Measurements from ENCODE around the gene LFNG.

LFNG gene

DNA sequence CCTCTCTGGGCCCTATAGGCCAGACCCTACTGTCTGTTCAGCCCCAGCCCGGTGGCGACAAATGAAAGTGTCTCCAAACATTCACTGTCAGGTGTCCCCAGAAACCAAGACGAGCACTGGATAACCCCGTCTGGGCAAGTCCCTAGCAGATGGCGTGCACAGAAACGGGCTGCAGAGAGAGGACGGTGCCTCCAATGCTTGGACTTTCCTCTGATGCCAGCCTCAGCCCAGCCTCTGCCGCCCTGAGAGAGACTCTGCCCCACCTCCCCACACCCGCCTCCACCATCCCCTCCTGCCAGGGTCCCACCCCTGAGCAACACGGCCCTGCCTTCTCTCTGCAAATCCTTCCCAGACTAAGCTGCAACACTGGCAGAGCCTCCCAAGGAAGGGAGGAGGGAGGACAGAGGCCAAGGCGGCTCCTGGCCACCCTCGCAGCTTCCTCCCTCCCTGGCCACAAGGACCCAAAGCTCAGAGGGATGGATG is 7.4 kb upstream of the LFNG start:
- no peak for TF ChIP-seq EZH2 (IDR thresholded peaks at IDR 0.05; ENCODE audit: borderline replicate concordance, low read length)
- TF ChIP-seq, protein P1, sequence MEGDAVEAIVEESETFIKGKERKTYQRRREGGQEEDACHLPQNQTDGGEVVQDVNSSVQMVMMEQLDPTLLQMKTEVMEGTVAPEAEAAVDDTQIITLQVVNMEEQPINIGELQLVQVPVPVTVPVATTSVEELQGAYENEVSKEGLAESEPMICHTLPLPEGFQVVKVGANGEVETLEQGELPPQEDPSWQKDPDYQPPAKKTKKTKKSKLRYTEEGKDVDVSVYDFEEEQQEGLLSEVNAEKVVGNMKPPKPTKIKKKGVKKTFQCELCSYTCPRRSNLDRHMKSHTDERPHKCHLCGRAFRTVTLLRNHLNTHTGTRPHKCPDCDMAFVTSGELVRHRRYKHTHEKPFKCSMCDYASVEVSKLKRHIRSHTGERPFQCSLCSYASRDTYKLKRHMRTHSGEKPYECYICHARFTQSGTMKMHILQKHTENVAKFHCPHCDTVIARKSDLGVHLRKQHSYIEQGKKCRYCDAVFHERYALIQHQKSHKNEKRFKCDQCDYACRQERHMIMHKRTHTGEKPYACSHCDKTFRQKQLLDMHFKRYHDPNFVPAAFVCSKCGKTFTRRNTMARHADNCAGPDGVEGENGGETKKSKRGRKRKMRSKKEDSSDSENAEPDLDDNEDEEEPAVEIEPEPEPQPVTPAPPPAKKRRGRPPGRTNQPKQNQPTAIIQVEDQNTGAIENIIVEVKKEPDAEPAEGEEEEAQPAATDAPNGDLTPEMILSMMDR (IDR thresholded peaks at IDR 0.05; ENCODE audit: low read length), result no peak
- Histone ChIP-seq H3K9ac (ENCODE audit: low read length) (peak overlapping the region; percentile 47; the same call in 1 of the 2 replicates), H3F3A (ENCODE audit: insufficient read depth, low read length) (no peaks in the 10 kb centered on the region), H2AFZ (ENCODE audit: low read length) (no peak overlapping the region), H3K36me3 (ENCODE audit: insufficient read depth, low read length) (no peaks in the 10 kb centered on the region), H4K20me1 (ENCODE audit: insufficient read depth, low read length) (no peaks in the 10 kb centered on the region), H3K9me2 (ENCODE audit: low read depth, low read length) (no peaks in the 10 kb centered on the region), H3K4me3 (ENCODE audit: low read depth, low read length, poor library complexity, severe bottlenecking) (peak overlapping the region; percentile 34), H3K4me1 (ENCODE audit: insufficient read depth, low read length, severe bottlenecking) (peaks cover 45% of the 10 kb centered on the region), H3K9me3 (ENCODE audit: low read length) (no peaks in the 10 kb centered on the region), H3K27me3 (ENCODE audit: insufficient read depth, low read length) (no peaks in the 10 kb centered on the region; the same call in 1 of the 2 replicates), H3K27ac (ENCODE audit: low read depth, low read length, poor library complexity, severe bottlenecking) (peak overlapping the region; percentile 89), H3K4me2 (ENCODE audit: low read length) (peak overlapping the region; percentile 57), H3K79me2 (ENCODE audit: insufficient read depth, low read length) (no peaks in the 10 kb centered on the region)

DNA sequence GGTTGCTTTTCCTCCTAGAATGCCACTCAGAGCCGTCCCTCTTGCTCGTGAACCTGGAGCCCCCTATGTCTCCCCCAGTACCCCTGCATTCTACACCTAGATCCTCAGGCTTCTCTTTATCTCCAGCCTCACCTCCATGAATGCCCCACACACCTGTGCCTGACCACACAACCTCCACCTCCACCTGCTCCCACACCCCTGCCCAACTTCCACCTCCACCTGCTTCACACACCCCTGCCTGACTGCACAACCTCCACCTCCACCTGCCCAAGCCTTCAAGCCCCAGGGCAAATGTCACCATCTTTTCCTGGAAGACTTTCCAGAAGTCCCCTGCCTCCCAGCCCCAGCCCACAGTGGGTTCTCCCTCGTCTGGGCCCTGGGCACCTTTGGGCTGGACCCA is 6.9 kb upstream of the LFNG start:
- no peaks in the 10 kb centered on the region for H3F3A ChIP-seq (ENCODE audit: insufficient read depth, low read length)
- H3K4me1 ChIP-seq (ENCODE audit: insufficient read depth, low read length, severe bottlenecking), result peaks cover 45% of the 10 kb centered on the region
- H2AFZ ChIP-seq (ENCODE audit: low read length), result no peak overlapping the region
- no peaks in the 10 kb centered on the region; the same call in 1 of the 2 replicates for H3K27me3 ChIP-seq (ENCODE audit: insufficient read depth, low read length)
- H4K20me1 ChIP-seq (ENCODE audit: insufficient read depth, low read length), result no peaks in the 10 kb centered on the region
- no peak overlapping the region for H3K4me3 ChIP-seq (ENCODE audit: low read depth, low read length, poor library complexity, severe bottlenecking)
- no peaks in the 10 kb centered on the region for H3K79me2 ChIP-seq (ENCODE audit: insufficient read depth, low read length)
- H3K4me2 ChIP-seq (ENCODE audit: low read length), result no peak overlapping the region
- H3K36me3 ChIP-seq (ENCODE audit: insufficient read depth, low read length), result no peaks in the 10 kb centered on the region
- H3K9me2 ChIP-seq (ENCODE audit: low read depth, low read length), result no peaks in the 10 kb centered on the region
- no peak overlapping the region; the same call in 1 of the 2 replicates for H3K9ac ChIP-seq (ENCODE audit: low read length)
- TF ChIP-seq EZH2 (IDR thresholded peaks at IDR 0.05; ENCODE audit: borderline replicate concordance, low read length), result no peak
- TF ChIP-seq, protein P1 (IDR thresholded peaks at IDR 0.05; ENCODE audit: low read length), result no peak
- H3K9me3 ChIP-seq (ENCODE audit: low read length), result no peaks in the 10 kb centered on the region
- H3K27ac ChIP-seq (ENCODE audit: low read depth, low read length, poor library complexity, severe bottlenecking), result no peak overlapping the region

DNA sequence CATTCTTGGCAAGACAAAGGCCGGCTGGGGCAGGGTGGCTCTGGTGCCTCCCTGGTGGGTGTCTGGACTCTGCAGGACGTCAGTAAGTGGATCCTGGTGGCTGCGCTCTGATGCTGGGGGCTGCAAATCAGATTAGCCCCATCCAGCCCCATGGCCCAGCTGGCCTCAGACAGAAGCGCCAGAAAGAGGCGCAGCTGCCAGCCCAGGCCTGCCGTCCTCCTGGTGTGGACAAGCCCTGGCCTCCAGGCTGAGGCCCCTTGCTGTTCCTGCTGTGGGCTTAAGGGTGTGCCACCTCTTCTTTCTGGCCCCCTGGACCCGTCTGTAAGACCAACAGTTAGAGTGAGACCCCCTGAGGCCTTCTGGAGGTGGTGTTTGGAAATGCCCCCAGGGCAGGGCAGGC is 5.9 kb upstream of the LFNG start:
- Histone ChIP-seq H3F3A (ENCODE audit: insufficient read depth, low read length) (no peaks in the 10 kb centered on the region), H3K9ac (ENCODE audit: low read length) (no peak overlapping the region), H3K79me2 (ENCODE audit: insufficient read depth, low read length) (no peaks in the 10 kb centered on the region), H3K4me1 (ENCODE audit: insufficient read depth, low read length, severe bottlenecking) (peaks cover 47% of the 10 kb centered on the region), H3K4me3 (ENCODE audit: low read depth, low read length, poor library complexity, severe bottlenecking) (no peak overlapping the region), H3K9me2 (ENCODE audit: low read depth, low read length) (no peaks in the 10 kb centered on the region), H2AFZ (ENCODE audit: low read length) (no peak overlapping the region), H3K36me3 (ENCODE audit: insufficient read depth, low read length) (no peaks in the 10 kb centered on the region), H3K4me2 (ENCODE audit: low read length) (no peak overlapping the region), H3K27ac (ENCODE audit: low read depth, low read length, poor library complexity, severe bottlenecking) (no peak overlapping the region), H3K9me3 (ENCODE audit: low read length) (no peaks in the 10 kb centered on the region), H3K27me3 (ENCODE audit: insufficient read depth, low read length) (no peaks in the 10 kb centered on the region; the same call in 1 of the 2 replicates), H4K20me1 (ENCODE audit: insufficient read depth, low read length) (no peaks in the 10 kb centered on the region)
- TF ChIP-seq EZH2 (IDR thresholded peaks at IDR 0.05; ENCODE audit: borderline replicate concordance, low read length), result no peak
- TF ChIP-seq, protein P1 (IDR thresholded peaks at IDR 0.05; ENCODE audit: low read length), result no peak
